Loucy (cell line): ENCODE measurements around the gene ELOVL3.

Source experiments
- H2AFZ ChIP-seq: fragments of 200-600 bp; sonication (generic); 2 replicates; pipeline ENCODE4 v1.6.0; 2016; ENCODE audit warnings: antibody characterized with exemption, mild to moderate bottlenecking, low read length, moderate library complexity
- H3F3A ChIP-seq: fragments of 200-600 bp; 2 replicates; pipeline ENCODE4 v1.6.0; 2016; ENCODE audit warnings: antibody characterized with exemption, low read depth, mild to moderate bottlenecking
- H3K27me3 ChIP-seq: fragments of 200-600 bp; sonication (generic); 2 replicates; pipeline ENCODE4 v1.6.1; 2014; ENCODE audit warnings: low read length, mild to moderate bottlenecking; ENCODE audit not compliant: insufficient read depth, poor library complexity, severe bottlenecking
- H3K36me3 ChIP-seq: fragments of 200-600 bp; sonication (generic); 2 replicates; pipeline ENCODE4 v1.6.1; 2016; ENCODE audit warnings: low read length; ENCODE audit not compliant: insufficient read depth
- H3K4me1 ChIP-seq: fragments of 200-600 bp; sonication (generic); 2 replicates; pipeline ENCODE4 v1.5.1; 2014; ENCODE audit warnings: low read length, mild to moderate bottlenecking; ENCODE audit not compliant: insufficient read depth, poor library complexity, severe bottlenecking
- H3K4me2 ChIP-seq: fragments of 200-600 bp; sonication (generic); 2 replicates; pipeline ENCODE4 v1.6.0; 2014; ENCODE audit warnings: antibody characterized with exemption, low read length, low read depth, mild to moderate bottlenecking; ENCODE audit not compliant: poor library complexity, severe bottlenecking
- H3K4me3 ChIP-seq: fragments of 200-600 bp; sonication (generic); 2 replicates; pipeline ENCODE4 v1.5.1; 2014; ENCODE audit warnings: low read length, mild to moderate bottlenecking, mixed read lengths; ENCODE audit not compliant: poor library complexity, severe bottlenecking
- H3K79me2 ChIP-seq: fragments of 200-600 bp; sonication (generic); 2 replicates; pipeline ENCODE4 v1.6.1; 2014; ENCODE audit warnings: low read length; ENCODE audit not compliant: insufficient read depth
- H3K9ac ChIP-seq: fragments of 200-600 bp; sonication (generic); 2 replicates; pipeline ENCODE4 v1.6.0; 2014; ENCODE audit warnings: mild to moderate bottlenecking, low read depth, low read length, moderate library complexity; ENCODE audit not compliant: poor library complexity, severe bottlenecking
- H3K9me2 ChIP-seq: fragments of 200-600 bp; sonication (generic); replicated peaks from 2 replicates; pipeline ENCODE4 v1.6.1; 2016; ENCODE audit warnings: low read depth, low read length, mixed read lengths
- H3K9me3 ChIP-seq: fragments of 200-600 bp; sonication (generic); 2 replicates; pipeline ENCODE4 v1.6.1; 2014; ENCODE audit warnings: mild to moderate bottlenecking, antibody characterized with exemption, low read length, low read depth; ENCODE audit not compliant: insufficient read depth
- H4K20me1 ChIP-seq: fragments of 200-600 bp; sonication (generic); 2 replicates; pipeline ENCODE4 v1.6.0; 2014; ENCODE audit warnings: antibody characterized with exemption, low read length, mild to moderate bottlenecking; ENCODE audit not compliant: insufficient read depth, poor library complexity, severe bottlenecking
- EZH2phosphoT487 ChIP-seq: fragments of 200-600 bp; IDR thresholded peaks from 2 replicates; pipeline ENCODE4 v1.6.1; 2018; ENCODE audit warnings: antibody characterized with exemption, mild to moderate bottlenecking, moderate library complexity, borderline replicate concordance
- TF ChIP-seq, protein P1 (sequence below): fragments of 200-600 bp; sonication (generic); conservative IDR thresholded peaks from 2 replicates; pipeline ENCODE4 v1.5.1; 2014; ENCODE audit warnings: mild to moderate bottlenecking, antibody characterized with exemption, low read length

Gene ELOVL3

DNA sequence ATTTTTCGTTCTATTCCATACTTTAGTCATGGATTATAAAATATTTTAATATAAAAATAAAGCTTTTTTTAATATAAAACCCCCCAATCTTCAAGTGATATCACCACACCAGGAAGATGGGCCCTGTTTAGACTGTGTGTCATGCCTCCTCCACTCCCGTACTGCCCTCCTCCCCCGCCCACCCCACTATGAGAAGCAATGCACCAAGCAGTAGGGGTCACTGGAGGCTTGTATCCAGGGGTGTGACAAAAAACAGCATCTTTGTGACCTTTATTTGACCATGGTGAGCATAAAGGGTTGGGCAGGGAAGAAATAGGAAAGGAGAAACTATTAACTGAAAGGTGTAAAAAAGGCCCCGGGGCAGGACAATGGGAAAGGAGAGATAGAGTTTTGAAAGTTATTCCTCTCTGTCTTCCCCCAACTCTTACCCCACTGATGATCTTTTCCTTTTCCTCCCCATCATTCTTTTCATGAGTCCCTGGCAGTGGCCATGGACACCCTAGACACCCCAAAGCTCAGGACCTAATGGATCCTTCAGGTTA is 11.7 kb downstream of the ELOVL3 start:
- no peaks in the 10 kb centered on the region for H3K79me2 ChIP-seq
- H4K20me1 ChIP-seq = no peaks in the 10 kb centered on the region
- H3K27me3 ChIP-seq = no peaks in the 10 kb centered on the region
- no peak overlapping the region for H3K4me3 ChIP-seq
- TF ChIP-seq EZH2phosphoT487 = no peak
- TF ChIP-seq, protein P1, sequence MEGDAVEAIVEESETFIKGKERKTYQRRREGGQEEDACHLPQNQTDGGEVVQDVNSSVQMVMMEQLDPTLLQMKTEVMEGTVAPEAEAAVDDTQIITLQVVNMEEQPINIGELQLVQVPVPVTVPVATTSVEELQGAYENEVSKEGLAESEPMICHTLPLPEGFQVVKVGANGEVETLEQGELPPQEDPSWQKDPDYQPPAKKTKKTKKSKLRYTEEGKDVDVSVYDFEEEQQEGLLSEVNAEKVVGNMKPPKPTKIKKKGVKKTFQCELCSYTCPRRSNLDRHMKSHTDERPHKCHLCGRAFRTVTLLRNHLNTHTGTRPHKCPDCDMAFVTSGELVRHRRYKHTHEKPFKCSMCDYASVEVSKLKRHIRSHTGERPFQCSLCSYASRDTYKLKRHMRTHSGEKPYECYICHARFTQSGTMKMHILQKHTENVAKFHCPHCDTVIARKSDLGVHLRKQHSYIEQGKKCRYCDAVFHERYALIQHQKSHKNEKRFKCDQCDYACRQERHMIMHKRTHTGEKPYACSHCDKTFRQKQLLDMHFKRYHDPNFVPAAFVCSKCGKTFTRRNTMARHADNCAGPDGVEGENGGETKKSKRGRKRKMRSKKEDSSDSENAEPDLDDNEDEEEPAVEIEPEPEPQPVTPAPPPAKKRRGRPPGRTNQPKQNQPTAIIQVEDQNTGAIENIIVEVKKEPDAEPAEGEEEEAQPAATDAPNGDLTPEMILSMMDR = no peak
- no peaks in the 10 kb centered on the region for H3K9me3 ChIP-seq
- no peaks in the 10 kb centered on the region for H3K36me3 ChIP-seq
- H3F3A ChIP-seq = no peaks in the 10 kb centered on the region
- H3K4me1 ChIP-seq = no peaks in the 10 kb centered on the region
- no peak overlapping the region for H2AFZ ChIP-seq
- no peak overlapping the region for H3K9ac ChIP-seq
- H3K9me2 ChIP-seq = no peaks in the 10 kb centered on the region
- H3K4me2 ChIP-seq = no peak overlapping the region

DNA sequence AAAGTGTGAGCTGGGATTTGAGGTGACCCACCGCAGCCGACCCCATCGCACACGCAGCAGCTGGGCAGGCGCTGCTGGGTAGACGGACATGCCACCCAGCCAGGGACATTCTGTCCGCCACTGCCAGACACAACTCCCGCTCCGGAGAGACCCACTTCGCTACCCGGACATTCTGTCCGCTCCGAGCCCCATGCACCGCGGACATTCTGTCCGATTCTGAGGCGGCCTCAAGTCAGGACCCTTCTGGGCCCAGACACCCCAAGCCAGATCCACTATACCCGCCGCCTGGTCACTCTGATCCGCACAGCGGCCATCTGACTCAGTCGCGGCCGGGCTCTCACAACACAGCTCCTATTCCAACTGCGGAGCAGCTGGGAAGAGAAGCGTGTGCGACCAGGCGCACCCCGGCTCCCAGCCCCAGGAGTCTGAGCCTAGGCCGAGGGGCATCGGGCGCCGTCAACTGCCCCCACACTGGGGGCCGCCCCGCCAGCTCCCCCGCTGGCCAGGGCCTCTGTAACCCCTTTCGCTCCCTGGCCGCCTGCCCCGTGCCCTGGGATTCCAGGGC is 14.4 kb downstream of the ELOVL3 start:
- Histone ChIP-seq H3K9ac (no peak overlapping the region), H3K4me3 (no peak overlapping the region), H3K9me2 (no peaks in the 10 kb centered on the region), H4K20me1 (peaks cover 2% of the 10 kb centered on the region), H3K4me2 (no peak overlapping the region), H3F3A (no peaks in the 10 kb centered on the region), H3K4me1 (peaks cover 5% of the 10 kb centered on the region), H3K36me3 (no peaks in the 10 kb centered on the region), H3K27me3 (no peaks in the 10 kb centered on the region), H2AFZ (no peak overlapping the region), H3K9me3 (no peaks in the 10 kb centered on the region), H3K79me2 (peaks cover 2% of the 10 kb centered on the region)
- TF ChIP-seq EZH2phosphoT487 = no peak
- TF ChIP-seq, protein P1 = no peak

DNA sequence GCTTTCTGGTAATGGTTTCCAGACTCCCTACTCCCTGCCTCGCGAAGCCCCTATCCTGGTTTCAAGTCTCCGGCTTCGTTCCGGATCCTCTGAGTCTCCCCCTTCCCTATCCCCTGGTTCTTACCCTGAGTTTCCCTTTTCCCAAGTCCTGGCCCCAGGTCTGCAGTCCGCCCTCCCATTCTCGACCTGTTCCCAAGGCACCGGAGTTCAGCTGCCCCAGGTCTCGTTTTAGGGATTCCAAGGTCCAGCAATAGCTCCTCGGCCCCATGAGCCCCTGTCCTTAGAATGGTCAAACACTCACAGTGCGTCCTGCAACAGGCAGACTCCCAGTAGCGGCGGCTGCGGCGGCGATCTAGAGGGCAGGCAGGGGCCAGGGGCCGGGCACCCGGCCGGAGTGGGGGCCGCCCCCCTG is 14.9 kb downstream of the ELOVL3 start:
- Histone ChIP-seq H3K36me3 (no peaks in the 10 kb centered on the region), H3K9me3 (no peaks in the 10 kb centered on the region), H4K20me1 (peaks cover 6% of the 10 kb centered on the region), H3K79me2 (peaks cover 6% of the 10 kb centered on the region), H3K27me3 (no peaks in the 10 kb centered on the region), H2AFZ (no peak overlapping the region), H3F3A (no peaks in the 10 kb centered on the region), H3K9ac (no peak overlapping the region), H3K9me2 (no peaks in the 10 kb centered on the region), H3K4me1 (peaks cover 5% of the 10 kb centered on the region), H3K4me2 (no peak overlapping the region), H3K4me3 (no peak overlapping the region)
- TF ChIP-seq, protein P1 = no peak
- TF ChIP-seq EZH2phosphoT487 = no peak
